ENCODE results near the gene OLFML2B.

DNA sequence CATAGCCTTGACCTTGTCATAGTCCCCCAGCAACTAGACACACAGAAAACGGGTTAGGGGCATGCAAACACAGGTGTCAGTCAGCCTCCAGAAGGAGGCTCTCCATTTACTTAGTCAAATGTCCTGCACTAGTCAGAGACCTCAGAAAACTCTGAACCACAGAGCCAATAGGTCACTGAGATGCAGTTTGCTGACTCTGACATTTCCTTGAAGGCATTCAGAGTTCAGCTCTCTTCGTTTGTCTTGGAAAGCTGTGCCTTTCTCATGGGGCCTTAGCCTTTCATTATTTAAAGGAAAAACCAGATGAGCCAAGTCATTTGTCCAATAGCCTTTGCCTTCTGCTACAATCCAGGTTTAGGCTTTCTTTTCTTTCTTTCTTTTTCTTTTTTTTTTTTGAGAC lies 3.5 kb downstream of the OLFML2B start:
- TF ChIP-seq SIN3A (IDR thresholded peaks at IDR 0.05; ENCODE audit: borderline replicate concordance, insufficient read depth, low read length) (peak; percentile 67; the same call in 1 of the 2 replicates), POLR2AphosphoS5 (IDR thresholded peaks at IDR 0.05; ENCODE audit: low read depth, low read length) (no peak)
